ENCODE data around the gene ADCY9. TPM values are rescaled to one million over a fixed set of nuclear protein-coding genes. Genes with fewer than 3 reads are reported as not detected.

Gene ADCY9
- total RNA-seq, 1 experiment from 2014 or later = 7.1 TPM

DNA sequence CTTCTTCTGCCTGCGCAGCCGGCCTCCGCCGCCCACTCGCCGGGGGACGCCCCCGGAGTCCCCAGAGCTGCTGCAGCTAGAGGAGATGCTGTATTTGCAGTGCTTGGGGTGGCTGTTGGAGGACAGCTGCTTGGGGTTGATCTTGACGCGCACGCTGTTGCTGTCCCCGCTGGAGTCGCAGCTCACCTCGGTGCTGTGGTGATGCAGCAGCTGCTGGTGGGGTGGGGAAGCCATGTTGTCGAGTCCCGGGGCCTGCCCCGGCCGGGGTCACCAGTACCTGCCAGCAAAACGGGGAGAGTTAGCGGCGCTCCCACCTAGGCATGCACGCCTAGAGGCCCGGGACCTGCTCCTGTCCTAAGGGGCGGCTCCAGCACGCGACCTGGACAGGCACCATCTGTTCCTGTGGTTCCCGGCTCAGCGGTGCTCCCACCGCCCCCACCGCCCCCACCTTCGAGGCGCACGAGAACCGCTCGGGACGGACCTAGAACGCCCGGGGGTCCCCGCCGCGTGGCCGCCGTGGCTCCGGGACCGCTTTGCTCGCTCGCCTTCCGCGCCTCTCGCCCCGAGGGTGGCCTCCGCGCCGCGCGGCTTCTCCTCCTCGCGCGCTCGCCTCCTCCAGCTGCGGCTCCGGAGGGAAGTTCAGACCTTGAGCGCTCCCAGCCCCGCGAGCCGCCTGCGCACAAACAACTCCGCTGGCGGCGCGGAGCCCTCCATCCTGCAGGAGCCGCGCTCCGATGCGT is 863 bp downstream of the ADCY9 start:
- Mint-ChIP-seq H3K9me3 (ENCODE audit: low read depth, unreplicated experiment) (no peaks in the 10 kb centered on the region), H3K4me1 (ENCODE audit: low read depth, unreplicated experiment) (peaks cover 20% of the 10 kb centered on the region), H3K27me3 (ENCODE audit: unreplicated experiment) (no peaks in the 10 kb centered on the region), H3K4me3 (ENCODE audit: low read depth, unreplicated experiment) (peak overlapping the region; percentile 62), H3K27ac (ENCODE audit: unreplicated experiment) (no peak overlapping the region), H3K36me3 (ENCODE audit: insufficient read depth, unreplicated experiment) (peaks cover 22% of the 10 kb centered on the region)
- TF ChIP-seq, protein P1, sequence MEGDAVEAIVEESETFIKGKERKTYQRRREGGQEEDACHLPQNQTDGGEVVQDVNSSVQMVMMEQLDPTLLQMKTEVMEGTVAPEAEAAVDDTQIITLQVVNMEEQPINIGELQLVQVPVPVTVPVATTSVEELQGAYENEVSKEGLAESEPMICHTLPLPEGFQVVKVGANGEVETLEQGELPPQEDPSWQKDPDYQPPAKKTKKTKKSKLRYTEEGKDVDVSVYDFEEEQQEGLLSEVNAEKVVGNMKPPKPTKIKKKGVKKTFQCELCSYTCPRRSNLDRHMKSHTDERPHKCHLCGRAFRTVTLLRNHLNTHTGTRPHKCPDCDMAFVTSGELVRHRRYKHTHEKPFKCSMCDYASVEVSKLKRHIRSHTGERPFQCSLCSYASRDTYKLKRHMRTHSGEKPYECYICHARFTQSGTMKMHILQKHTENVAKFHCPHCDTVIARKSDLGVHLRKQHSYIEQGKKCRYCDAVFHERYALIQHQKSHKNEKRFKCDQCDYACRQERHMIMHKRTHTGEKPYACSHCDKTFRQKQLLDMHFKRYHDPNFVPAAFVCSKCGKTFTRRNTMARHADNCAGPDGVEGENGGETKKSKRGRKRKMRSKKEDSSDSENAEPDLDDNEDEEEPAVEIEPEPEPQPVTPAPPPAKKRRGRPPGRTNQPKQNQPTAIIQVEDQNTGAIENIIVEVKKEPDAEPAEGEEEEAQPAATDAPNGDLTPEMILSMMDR (IDR thresholded peaks at IDR 0.05; ENCODE audit: unreplicated experiment) = no peak
- DNase-seq = peak; percentile 56
- BruUV-seq (replicated peaks) = no TSS peak
- intact Hi-C loops (cut with micrococcal nuclease; ENCODE audit: unreplicated experiment) = loop anchor here (10.0 kb wide), 1 partner anchor 131 kb away; no protein-coding TSS in a partner anchor
- CTCF ChIA-PET = no interaction called here

DNA sequence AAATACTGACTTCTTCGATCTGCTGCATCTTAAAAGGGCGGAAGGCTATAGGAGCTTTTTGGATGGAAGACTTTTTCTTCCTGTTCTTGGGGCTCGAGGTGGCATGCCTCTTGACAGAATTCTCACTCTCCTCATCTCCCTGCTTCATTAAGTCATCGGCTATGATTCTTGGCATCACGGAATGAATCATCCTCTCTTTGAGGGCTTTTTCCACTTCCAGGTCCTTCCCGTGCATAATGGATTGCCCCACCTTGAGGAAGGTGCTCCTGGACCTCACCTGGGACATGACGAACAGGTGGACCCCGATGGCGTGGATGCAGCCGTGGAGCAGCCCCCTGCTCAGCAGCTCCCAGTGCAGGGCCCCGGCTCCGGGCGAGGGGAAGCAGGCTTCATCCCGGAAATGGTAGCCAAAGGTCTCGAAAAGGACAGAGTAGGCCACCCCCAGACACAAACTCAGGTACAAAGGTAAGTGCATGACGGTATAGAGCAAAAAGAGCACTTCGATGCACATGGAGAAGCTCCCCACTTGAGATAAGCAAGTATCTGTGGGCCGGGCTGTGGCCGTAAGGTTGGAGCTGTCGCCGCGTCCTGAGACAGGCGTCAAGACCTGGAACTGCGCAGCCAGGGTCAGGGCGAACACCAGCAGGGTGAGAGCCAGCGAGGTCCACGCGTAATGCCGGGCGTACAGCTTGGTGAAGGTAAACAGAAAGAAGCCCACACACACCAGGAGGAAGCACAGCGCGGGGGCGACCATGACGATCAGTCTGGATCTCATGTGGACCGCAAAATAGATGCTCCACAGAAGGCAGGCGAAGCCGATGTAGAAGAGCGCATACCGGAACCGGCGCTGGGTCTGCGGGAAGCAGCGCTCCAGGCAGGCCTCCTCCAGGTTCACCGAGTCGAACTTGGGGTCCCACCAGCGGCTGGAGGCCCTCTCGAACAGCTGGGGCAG is 1.7 kb downstream of the ADCY9 start:
- no TSS peak for BruUV-seq (replicated peaks)
- Mint-ChIP-seq H3K4me1 (ENCODE audit: low read depth, unreplicated experiment) (peaks cover 27% of the 10 kb centered on the region), H3K36me3 (ENCODE audit: insufficient read depth, unreplicated experiment) (peaks cover 22% of the 10 kb centered on the region), H3K4me3 (ENCODE audit: low read depth, unreplicated experiment) (peak overlapping the region; percentile 62), H3K9me3 (ENCODE audit: low read depth, unreplicated experiment) (no peaks in the 10 kb centered on the region), H3K27me3 (ENCODE audit: unreplicated experiment) (no peaks in the 10 kb centered on the region), H3K27ac (ENCODE audit: unreplicated experiment) (no peak overlapping the region)
- CTCF ChIA-PET = interaction anchor here (0.9 kb wide), 1 partner anchor 105 kb away, joined by 3 read pairs; no protein-coding TSS in a partner anchor
- no peak for DNase-seq
- TF ChIP-seq, protein P1 (IDR thresholded peaks at IDR 0.05; ENCODE audit: unreplicated experiment) = no peak
- intact Hi-C loops (cut with micrococcal nuclease; ENCODE audit: unreplicated experiment) = loop anchor here (10.0 kb wide), 1 partner anchor 130 kb away; no protein-coding TSS in a partner anchor

DNA sequence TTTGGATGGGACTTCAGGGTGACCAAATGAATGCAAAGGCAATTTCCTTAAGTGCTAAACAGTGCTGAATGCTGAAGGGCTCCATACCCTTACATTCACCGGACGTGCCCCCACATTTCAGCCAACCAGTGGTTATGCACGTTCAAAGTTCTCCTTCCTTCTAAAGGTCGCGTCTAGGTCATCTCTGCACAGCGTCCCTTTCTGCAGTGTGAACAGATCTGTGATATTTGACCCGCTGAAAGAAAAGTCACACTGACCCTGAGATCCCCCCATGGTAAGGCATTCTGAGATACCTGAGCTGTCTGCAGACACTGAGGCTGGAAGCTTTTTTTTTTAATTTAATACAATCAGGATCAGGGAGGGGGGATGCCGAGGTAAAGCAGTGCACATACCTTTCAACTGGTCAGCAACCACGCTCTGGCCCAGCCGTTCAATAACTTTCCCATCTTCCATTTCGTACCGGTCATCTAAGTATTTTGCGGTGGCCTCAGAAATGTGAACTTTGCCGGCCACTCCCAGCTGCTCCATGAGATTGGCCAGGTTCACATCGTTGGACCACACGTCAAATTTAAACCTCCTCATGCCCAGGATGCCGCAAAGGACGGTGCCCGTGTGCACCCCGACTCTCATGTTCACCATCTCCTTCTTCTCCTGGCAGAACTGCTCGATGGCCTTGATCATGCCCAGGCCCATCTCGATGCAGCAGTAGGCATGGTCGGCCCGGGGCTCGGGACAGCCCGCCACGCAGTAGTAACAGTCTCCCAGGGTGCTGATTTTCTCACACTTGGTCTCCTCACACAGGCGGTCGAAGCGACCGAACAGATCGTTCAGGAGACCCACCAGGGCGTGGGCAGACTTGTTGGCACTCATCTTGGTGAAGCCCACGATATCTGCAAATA is 2.6 kb downstream of the ADCY9 start:
- intact Hi-C loops (cut with micrococcal nuclease; ENCODE audit: unreplicated experiment) = loop anchor here (10.0 kb wide), 1 partner anchor 129 kb away; no protein-coding TSS in a partner anchor
- H3K4me3 Mint-ChIP-seq (ENCODE audit: low read depth, unreplicated experiment) = no peak overlapping the region
- CTCF ChIA-PET = no interaction called here
- TF ChIP-seq, protein P1 (IDR thresholded peaks at IDR 0.05; ENCODE audit: unreplicated experiment) = no peak
- no peak overlapping the region for H3K27ac Mint-ChIP-seq (ENCODE audit: unreplicated experiment)
- BruUV-seq (replicated peaks) = no TSS peak
- no peak for DNase-seq
- H3K4me1 Mint-ChIP-seq (ENCODE audit: low read depth, unreplicated experiment) = peaks cover 33% of the 10 kb centered on the region
- no peaks in the 10 kb centered on the region for H3K27me3 Mint-ChIP-seq (ENCODE audit: unreplicated experiment)
- H3K9me3 Mint-ChIP-seq (ENCODE audit: low read depth, unreplicated experiment) = no peaks in the 10 kb centered on the region
- peaks cover 22% of the 10 kb centered on the region for H3K36me3 Mint-ChIP-seq (ENCODE audit: insufficient read depth, unreplicated experiment)
